Lower leg skin (tissue), 3 donors: ENCODE measurements around the gene WDPCP.

Source experiments
- POLR2A ChIP-seq, 2 donors: fragments of 450-650 bp; IDR thresholded peaks; one replicate each; pipeline ENCODE4 v1.6.1; 2016 to 2017; ENCODE audit warnings: antibody characterized with exemption in 2 of 2, mild to moderate bottlenecking in 1 of 2, moderate library complexity in 1 of 2
- TF ChIP-seq, protein P1 (sequence below), 3 donors: fragments of 450-650 bp; IDR thresholded peaks; one replicate each; pipeline ENCODE4 v1.5.1; 2016; ENCODE audit warnings: antibody characterized with exemption in 3 of 3, mild to moderate bottlenecking in 3 of 3, moderate library complexity in 2 of 3

DNA sequence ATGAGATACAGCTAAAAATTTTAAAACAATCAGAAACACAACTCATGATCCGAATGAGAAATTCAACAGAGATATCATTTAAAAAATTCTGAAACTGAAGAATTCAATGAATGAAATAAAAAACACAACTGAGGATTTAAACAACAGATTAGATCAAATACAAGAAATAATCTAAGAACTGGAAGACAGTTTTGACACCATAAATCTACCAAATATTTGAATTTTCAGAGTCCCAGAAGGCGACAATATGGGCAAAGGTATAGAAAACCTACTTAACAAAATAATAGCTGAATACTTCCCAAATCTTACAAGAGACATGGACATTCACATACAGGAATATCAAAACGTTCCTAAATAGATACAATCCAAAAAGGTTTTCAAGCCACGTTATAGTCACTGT, 315.7 kb downstream of the WDPCP start:
- TF ChIP-seq, protein P1, sequence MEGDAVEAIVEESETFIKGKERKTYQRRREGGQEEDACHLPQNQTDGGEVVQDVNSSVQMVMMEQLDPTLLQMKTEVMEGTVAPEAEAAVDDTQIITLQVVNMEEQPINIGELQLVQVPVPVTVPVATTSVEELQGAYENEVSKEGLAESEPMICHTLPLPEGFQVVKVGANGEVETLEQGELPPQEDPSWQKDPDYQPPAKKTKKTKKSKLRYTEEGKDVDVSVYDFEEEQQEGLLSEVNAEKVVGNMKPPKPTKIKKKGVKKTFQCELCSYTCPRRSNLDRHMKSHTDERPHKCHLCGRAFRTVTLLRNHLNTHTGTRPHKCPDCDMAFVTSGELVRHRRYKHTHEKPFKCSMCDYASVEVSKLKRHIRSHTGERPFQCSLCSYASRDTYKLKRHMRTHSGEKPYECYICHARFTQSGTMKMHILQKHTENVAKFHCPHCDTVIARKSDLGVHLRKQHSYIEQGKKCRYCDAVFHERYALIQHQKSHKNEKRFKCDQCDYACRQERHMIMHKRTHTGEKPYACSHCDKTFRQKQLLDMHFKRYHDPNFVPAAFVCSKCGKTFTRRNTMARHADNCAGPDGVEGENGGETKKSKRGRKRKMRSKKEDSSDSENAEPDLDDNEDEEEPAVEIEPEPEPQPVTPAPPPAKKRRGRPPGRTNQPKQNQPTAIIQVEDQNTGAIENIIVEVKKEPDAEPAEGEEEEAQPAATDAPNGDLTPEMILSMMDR (IDR thresholded peaks at IDR 0.05): no peak
- TF ChIP-seq POLR2A (IDR thresholded peaks at IDR 0.05): no peak
